GM18870 (cell line): ENCODE measurements around the gene RAB3B.
"Not testable (repeated sequence)": the region's sequence is repeated elsewhere in the genome, so short reads cannot be mapped to it uniquely, and the experiment has no call there.

Source experiments
- ATAC-seq: cut with Tn5 transposase; IDR thresholded peaks from one replicate; pipeline ENCODE4 v1.9.1; 2021; ENCODE audit warnings: moderate library complexity; ENCODE audit not compliant: unreplicated experiment

The RAB3B gene

GRCh38 chr1:51875836-51876235, 114.7 kb downstream of the RAB3B start:
- ATAC-seq, result no peak

GRCh38 chr1:51875291-51875772, 115.2 kb downstream of the RAB3B start:
- ATAC-seq, result no peak

GRCh38 chr1:51873270-51873669, 117.2 kb downstream of the RAB3B start:
- not testable (repeated sequence) for ATAC-seq

GRCh38 chr1:51871351-51871975, 119.0 kb downstream of the RAB3B start:
- no peak for ATAC-seq

- no peak for ATAC-seq
These were observed 119.7 kb downstream of the RAB3B start for GRCh38 chr1:51870603-51871350.

GRCh38 chr1:51867479-51868232, 122.8 kb downstream of the RAB3B start:
- ATAC-seq, result no peak

- no peak for ATAC-seq
These were observed 127.1 kb downstream of the RAB3B start for GRCh38 chr1:51863384-51863783.

- ATAC-seq, result no peak
These were observed 128.8 kb downstream of the RAB3B start for GRCh38 chr1:51861669-51862068.

GRCh38 chr1:51859735-51860134, 130.8 kb downstream of the RAB3B start:
- no peak for ATAC-seq

- ATAC-seq, result no peak
These were observed 131.2 kb downstream of the RAB3B start for GRCh38 chr1:51859333-51859732.

- ATAC-seq, result no peak
These were observed 131.6 kb downstream of the RAB3B start for GRCh38 chr1:51858892-51859291.
